A549 (cell line): ENCODE measurements around the gene PRSS2.

Source experiments
- EP300 ChIP-seq, 2 experiments: fragments of >200 bp; sonication (Bioruptor Twin); formaldehyde crosslinking; IDR thresholded peaks; 2 replicates in 1 of 2; 3 replicates in 1 of 2; pipeline ENCODE4 v1.6.1; 2016 to 2017
- HOXA7 ChIP-seq: fragments of 250-450 bp; sonication (Bioruptor Pico); IDR thresholded peaks from 2 replicates; pipeline ENCODE4 v1.5.0; 2020; ENCODE audit warnings: mild to moderate bottlenecking, moderate library complexity
- JUN ChIP-seq, 2 experiments: fragments of >200 bp; sonication (Bioruptor Twin); formaldehyde crosslinking; IDR thresholded peaks; 2 replicates in 1 of 2; 3 replicates in 1 of 2; pipeline ENCODE4 v1.6.1; 2016 to 2017
- MAFK ChIP-seq: fragments of 450-650 bp; IDR thresholded peaks from 2 replicates; pipeline ENCODE4 v1.6.1; 2014; ENCODE audit not compliant: partially characterized antibody
- POLR2A ChIP-seq: IDR thresholded peaks from 2 replicates; pipeline ENCODE4 v1.6.1; 2012; ENCODE audit warnings: mild to moderate bottlenecking, low read length
- RCOR1 ChIP-seq: fragments of 150-350 bp; IDR thresholded peaks from 2 replicates; pipeline ENCODE4 v1.6.1; 2014; ENCODE audit warnings: antibody characterized with exemption, low read length, low read depth
- TF ChIP-seq, protein P1 (sequence below): fragments of 200-600 bp; sonication (generic); IDR thresholded peaks from 2 replicates; pipeline ENCODE4 v1.6.1; 2016; ENCODE audit warnings: antibody characterized with exemption, mild to moderate bottlenecking, moderate library complexity
- TF ChIP-seq, protein P2 (sequence below): fragments of >200 bp; sonication (Bioruptor Twin); formaldehyde crosslinking; IDR thresholded peaks from 3 replicates; pipeline ENCODE4 v1.5.1; 2016
- TF ChIP-seq, protein P3 (sequence below): IDR thresholded peaks from 2 replicates; pipeline ENCODE4 v1.6.1; 2012

DNA sequence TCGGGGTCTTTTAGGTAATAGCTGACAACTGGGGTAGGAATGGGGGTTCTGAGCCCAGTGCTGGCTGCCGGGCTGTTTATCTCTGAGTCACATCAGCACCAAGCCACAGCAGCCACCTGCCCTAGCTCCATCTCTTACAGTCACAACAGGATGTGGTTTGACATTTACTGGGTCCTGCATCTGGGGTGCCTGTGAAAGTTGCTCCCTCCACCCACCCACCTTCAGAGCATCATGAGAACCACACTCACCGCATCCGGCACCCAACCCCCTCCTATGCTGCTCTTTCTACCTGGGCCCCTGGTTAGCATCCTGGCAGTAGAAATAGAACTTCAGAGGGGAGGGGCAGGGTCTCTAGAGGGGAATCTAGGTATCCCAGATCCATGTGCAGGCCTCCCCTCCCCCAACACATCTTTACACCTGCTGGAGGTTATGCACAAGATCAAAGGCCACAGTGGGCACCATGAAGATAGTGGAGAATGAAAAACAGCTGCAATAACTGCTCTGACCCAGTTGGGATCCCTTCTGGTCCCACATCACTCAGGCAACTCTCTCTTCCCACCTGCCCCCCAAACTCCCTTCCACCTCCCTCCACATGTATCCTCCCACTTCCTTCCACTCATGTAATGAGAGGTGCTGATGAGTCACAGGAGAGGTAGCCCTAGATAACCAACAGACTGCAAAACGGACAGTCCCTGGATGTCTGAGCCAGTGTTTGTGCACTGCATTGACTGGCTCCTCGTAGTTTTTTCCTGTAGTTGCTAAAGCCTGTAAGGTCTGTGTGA is 38.2 kb downstream of the PRSS2 start:
- TF ChIP-seq, protein P1, sequence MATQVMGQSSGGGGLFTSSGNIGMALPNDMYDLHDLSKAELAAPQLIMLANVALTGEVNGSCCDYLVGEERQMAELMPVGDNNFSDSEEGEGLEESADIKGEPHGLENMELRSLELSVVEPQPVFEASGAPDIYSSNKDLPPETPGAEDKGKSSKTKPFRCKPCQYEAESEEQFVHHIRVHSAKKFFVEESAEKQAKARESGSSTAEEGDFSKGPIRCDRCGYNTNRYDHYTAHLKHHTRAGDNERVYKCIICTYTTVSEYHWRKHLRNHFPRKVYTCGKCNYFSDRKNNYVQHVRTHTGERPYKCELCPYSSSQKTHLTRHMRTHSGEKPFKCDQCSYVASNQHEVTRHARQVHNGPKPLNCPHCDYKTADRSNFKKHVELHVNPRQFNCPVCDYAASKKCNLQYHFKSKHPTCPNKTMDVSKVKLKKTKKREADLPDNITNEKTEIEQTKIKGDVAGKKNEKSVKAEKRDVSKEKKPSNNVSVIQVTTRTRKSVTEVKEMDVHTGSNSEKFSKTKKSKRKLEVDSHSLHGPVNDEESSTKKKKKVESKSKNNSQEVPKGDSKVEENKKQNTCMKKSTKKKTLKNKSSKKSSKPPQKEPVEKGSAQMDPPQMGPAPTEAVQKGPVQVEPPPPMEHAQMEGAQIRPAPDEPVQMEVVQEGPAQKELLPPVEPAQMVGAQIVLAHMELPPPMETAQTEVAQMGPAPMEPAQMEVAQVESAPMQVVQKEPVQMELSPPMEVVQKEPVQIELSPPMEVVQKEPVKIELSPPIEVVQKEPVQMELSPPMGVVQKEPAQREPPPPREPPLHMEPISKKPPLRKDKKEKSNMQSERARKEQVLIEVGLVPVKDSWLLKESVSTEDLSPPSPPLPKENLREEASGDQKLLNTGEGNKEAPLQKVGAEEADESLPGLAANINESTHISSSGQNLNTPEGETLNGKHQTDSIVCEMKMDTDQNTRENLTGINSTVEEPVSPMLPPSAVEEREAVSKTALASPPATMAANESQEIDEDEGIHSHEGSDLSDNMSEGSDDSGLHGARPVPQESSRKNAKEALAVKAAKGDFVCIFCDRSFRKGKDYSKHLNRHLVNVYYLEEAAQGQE = no peak
- TF ChIP-seq, protein P2, sequence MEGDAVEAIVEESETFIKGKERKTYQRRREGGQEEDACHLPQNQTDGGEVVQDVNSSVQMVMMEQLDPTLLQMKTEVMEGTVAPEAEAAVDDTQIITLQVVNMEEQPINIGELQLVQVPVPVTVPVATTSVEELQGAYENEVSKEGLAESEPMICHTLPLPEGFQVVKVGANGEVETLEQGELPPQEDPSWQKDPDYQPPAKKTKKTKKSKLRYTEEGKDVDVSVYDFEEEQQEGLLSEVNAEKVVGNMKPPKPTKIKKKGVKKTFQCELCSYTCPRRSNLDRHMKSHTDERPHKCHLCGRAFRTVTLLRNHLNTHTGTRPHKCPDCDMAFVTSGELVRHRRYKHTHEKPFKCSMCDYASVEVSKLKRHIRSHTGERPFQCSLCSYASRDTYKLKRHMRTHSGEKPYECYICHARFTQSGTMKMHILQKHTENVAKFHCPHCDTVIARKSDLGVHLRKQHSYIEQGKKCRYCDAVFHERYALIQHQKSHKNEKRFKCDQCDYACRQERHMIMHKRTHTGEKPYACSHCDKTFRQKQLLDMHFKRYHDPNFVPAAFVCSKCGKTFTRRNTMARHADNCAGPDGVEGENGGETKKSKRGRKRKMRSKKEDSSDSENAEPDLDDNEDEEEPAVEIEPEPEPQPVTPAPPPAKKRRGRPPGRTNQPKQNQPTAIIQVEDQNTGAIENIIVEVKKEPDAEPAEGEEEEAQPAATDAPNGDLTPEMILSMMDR = no peak
- TF ChIP-seq RCOR1 = no peak
- no peak for TF ChIP-seq HOXA7
- no peak for TF ChIP-seq EP300 (IDR thresholded peaks at IDR 0.05)
- TF ChIP-seq JUN (IDR thresholded peaks at IDR 0.05) = no peak
- TF ChIP-seq, protein P3, sequence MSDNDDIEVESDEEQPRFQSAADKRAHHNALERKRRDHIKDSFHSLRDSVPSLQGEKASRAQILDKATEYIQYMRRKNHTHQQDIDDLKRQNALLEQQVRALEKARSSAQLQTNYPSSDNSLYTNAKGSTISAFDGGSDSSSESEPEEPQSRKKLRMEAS = no peak
- no peak for TF ChIP-seq MAFK
- no peak for TF ChIP-seq POLR2A
